Endothelial cell of umbilical vein (primary cell): Measurements from ENCODE around the gene MAP3K19. TPM values are rescaled to one million over a fixed set of nuclear protein-coding genes. Genes with fewer than 3 reads are reported as not detected.

Source experiments
- BruUV-seq: library from RNA; stranded (reverse); fragments of 400-500 nt; replicated peaks from 2 replicates; lab custom pipeline; 2021; lab: Mats Ljungman, UMichigan
- CTCF ChIA-PET: fragments of 300-600, 350-600 bp; sonication (Branson Sonifier 250); formaldehyde crosslinking; loops from one replicate; lab custom pipeline; 2021; ENCODE audit warnings: antibody characterized with exemption, inconsistent platforms; lab: Charles Lee
- POLR2A ChIA-PET: fragments of 300-600, 350-600 bp; sonication (Branson Sonifier 250); formaldehyde crosslinking; loops from one replicate; lab custom pipeline; 2021; ENCODE audit warnings: antibody characterized with exemption, inconsistent platforms; lab: Charles Lee
- DNase-seq: peaks from one replicate; pipeline ENCODE4 v3.0.0-alpha.2; 2011; ENCODE audit warnings: low read depth, low spot score
- FAIRE-seq: peaks from 2 replicates; lab custom pipeline; 2011; peaks lifted over from hg19 to GRCh38; lab: Jason Lieb, UNC
- H2AFZ ChIP-seq: 2 replicates; pipeline ENCODE4 v1.6.0; 2012; ENCODE audit warnings: low read depth, low read length, control low read depth, inconsistent platforms
- H3K27ac ChIP-seq: 2 replicates; pipeline ENCODE4 v1.5.1; 2011; ENCODE audit warnings: low read depth, mild to moderate bottlenecking, control low read depth, low read length, moderate library complexity; ENCODE audit not compliant: insufficient read depth
- H3K27me3 ChIP-seq, 2 experiments: 2 replicates each; pipeline versions ENCODE4 v1.6.0 to v1.6.1; 2011; ENCODE audit warnings: low read length in 2 of 2, mixed read lengths in 1 of 2; ENCODE audit not compliant: control insufficient read depth in 2 of 2, insufficient read depth in 2 of 2
- H3K36me3 ChIP-seq, 2 experiments: 2 replicates in 1 of 2; 3 replicates in 1 of 2; pipeline ENCODE4 v1.5.1; 2011; ENCODE audit warnings: low read length in 2 of 2, mild to moderate bottlenecking in 1 of 2, moderate library complexity in 1 of 2; ENCODE audit not compliant: control insufficient read depth in 2 of 2, insufficient read depth in 2 of 2; ENCODE audit errors: extremely low read depth in 1 of 2
- H3K4me1 ChIP-seq: 3 replicates; pipeline ENCODE4 v1.5.1; 2011; ENCODE audit warnings: mild to moderate bottlenecking, low read length; ENCODE audit not compliant: control insufficient read depth, insufficient read depth; ENCODE audit errors: extremely low read depth
- H3K4me2 ChIP-seq: 2 replicates; pipeline ENCODE4 v1.6.1; 2011; ENCODE audit warnings: low read length, control low read depth, mixed read lengths; ENCODE audit not compliant: insufficient read depth
- H3K4me3 ChIP-seq, 3 experiments: fragments of 200-600 bp in 1 of 3; sonication (generic), shearing (Covaris generic) in 1 of 3; replicated peaks in 1 of 3; 2 replicates each; pipeline ENCODE4 v1.5.1; 2011 to 2016; ENCODE audit warnings: control low read depth in 3 of 3, low read length in 3 of 3, mild to moderate bottlenecking in 2 of 3, inconsistent platforms in 1 of 3, low read depth in 1 of 3, moderate library complexity in 1 of 3; ENCODE audit not compliant: insufficient read depth in 1 of 3
- H3K79me2 ChIP-seq: 2 replicates; pipeline ENCODE4 v1.6.0; 2012; ENCODE audit warnings: low read length, inconsistent platforms; ENCODE audit not compliant: control insufficient read depth, insufficient read depth
- H3K9ac ChIP-seq: replicated peaks from 2 replicates; pipeline ENCODE3; 2011; ENCODE audit warnings: low read length, control low read depth; ENCODE audit not compliant: insufficient read depth; ENCODE audit errors: extremely low read depth
- H3K9me1 ChIP-seq: replicated peaks from 3 replicates; pipeline ENCODE4 v1.6.0; 2011; ENCODE audit warnings: mild to moderate bottlenecking, low read length; ENCODE audit not compliant: control insufficient read depth, insufficient read depth; ENCODE audit errors: extremely low read depth
- H3K9me3 ChIP-seq: replicated peaks from 2 replicates; pipeline ENCODE4 v1.5.1; 2012; ENCODE audit warnings: low read length, inconsistent platforms; ENCODE audit not compliant: control insufficient read depth, insufficient read depth
- H4K20me1 ChIP-seq: replicated peaks from 2 replicates; pipeline ENCODE3; 2011; ENCODE audit warnings: mild to moderate bottlenecking, low read length; ENCODE audit not compliant: control insufficient read depth, insufficient read depth; ENCODE audit errors: extremely low read depth
- EZH2 ChIP-seq: IDR thresholded peaks from 2 replicates; pipeline ENCODE4 v1.6.1; 2012; ENCODE audit warnings: borderline replicate concordance, low read depth, mild to moderate bottlenecking, moderate library complexity, low read length, inconsistent platforms; ENCODE audit not compliant: severe bottlenecking
- FOS ChIP-seq: IDR thresholded peaks from 2 replicates; pipeline ENCODE4 v1.6.1; 2011; ENCODE audit warnings: mild to moderate bottlenecking, low read length, moderate library complexity, borderline replicate concordance; ENCODE audit not compliant: insufficient read depth
- GATA2 ChIP-seq: IDR thresholded peaks from 2 replicates; pipeline ENCODE4 v1.7.0; 2011; ENCODE audit warnings: low read depth, mild to moderate bottlenecking, moderate library complexity, mixed read lengths, low read length; ENCODE audit not compliant: insufficient read length, insufficient read depth
- JUN ChIP-seq: IDR thresholded peaks from 2 replicates; pipeline ENCODE4 v1.6.1; 2011; ENCODE audit warnings: borderline replicate concordance, low read depth; ENCODE audit not compliant: insufficient read length, insufficient read depth
- MYC ChIP-seq: IDR thresholded peaks from one replicate; pipeline ENCODE4 v1.6.1; 2011; ENCODE audit warnings: mild to moderate bottlenecking, low read depth, low read length
- POLR2A ChIP-seq: IDR thresholded peaks from 2 replicates; pipeline ENCODE4 v1.6.1; 2012; ENCODE audit warnings: low read depth, mild to moderate bottlenecking, control low read depth, low read length
- POLR2AphosphoS5 ChIP-seq: IDR thresholded peaks from 2 replicates; pipeline ENCODE4 v1.6.1; 2012; ENCODE audit warnings: low read depth, mild to moderate bottlenecking, control low read depth, low read length, moderate library complexity; ENCODE audit not compliant: insufficient read depth
- dilution Hi-C: fragments of 300-500 bp; cut with MboI; formaldehyde crosslinking; loops from one replicate; pipeline ENCODE4 v1.15.0; 2019; ENCODE audit warnings: low sequenced_read_pairs; ENCODE audit not compliant: extremely low pct_ligation_motif_present
- intact Hi-C: fragments of 100-400 bp; cut with micrococcal nuclease; formaldehyde crosslinking; loops from one replicate; pipeline ENCODE4 v1.10.0; 2022
- polyA plus RNA-seq, 4 experiments: library from polyadenylated mRNA; depleted of rRNA in 3 of 4; stranded (reverse) in 3 of 4; unstranded in 1 of 4; fragments of >200 nt; gene quantifications; 2 replicates each; pipeline versions ENCODE4 v1.2.1 to v1.2.3, GENCODE V29; 2011 to 2012; ENCODE audit warnings: missing spikeins in 1 of 4
- total RNA-seq: library from RNA; stranded (reverse); gene quantifications from 2 replicates; pipeline ENCODE4 v1.2.3, GENCODE V29; 2021
- TF ChIP-seq, protein P1 (sequence below): IDR thresholded peaks from 2 replicates; pipeline ENCODE4 v1.6.1; 2011; ENCODE audit not compliant: insufficient read depth, insufficient read length
- TF ChIP-seq, protein P2 (sequence below), 2 donors: IDR thresholded peaks; 1 replicate in 1 of 2; 2 replicates in 1 of 2; pipeline ENCODE4 v1.5.1; 2011; ENCODE audit warnings: low read length in 2 of 2, mild to moderate bottlenecking in 2 of 2, moderate library complexity in 2 of 2, control low read depth in 1 of 2, inconsistent platforms in 1 of 2, low read depth in 1 of 2; ENCODE audit not compliant: insufficient read depth in 1 of 2; ENCODE audit errors: extremely low read depth in 1 of 2

MAP3K19 gene
- total and polyA plus RNA-seq, 2 donors (not counting 3 experiments of a cell fraction or from before 2014, with no cell fraction given), result not detected

DNA sequence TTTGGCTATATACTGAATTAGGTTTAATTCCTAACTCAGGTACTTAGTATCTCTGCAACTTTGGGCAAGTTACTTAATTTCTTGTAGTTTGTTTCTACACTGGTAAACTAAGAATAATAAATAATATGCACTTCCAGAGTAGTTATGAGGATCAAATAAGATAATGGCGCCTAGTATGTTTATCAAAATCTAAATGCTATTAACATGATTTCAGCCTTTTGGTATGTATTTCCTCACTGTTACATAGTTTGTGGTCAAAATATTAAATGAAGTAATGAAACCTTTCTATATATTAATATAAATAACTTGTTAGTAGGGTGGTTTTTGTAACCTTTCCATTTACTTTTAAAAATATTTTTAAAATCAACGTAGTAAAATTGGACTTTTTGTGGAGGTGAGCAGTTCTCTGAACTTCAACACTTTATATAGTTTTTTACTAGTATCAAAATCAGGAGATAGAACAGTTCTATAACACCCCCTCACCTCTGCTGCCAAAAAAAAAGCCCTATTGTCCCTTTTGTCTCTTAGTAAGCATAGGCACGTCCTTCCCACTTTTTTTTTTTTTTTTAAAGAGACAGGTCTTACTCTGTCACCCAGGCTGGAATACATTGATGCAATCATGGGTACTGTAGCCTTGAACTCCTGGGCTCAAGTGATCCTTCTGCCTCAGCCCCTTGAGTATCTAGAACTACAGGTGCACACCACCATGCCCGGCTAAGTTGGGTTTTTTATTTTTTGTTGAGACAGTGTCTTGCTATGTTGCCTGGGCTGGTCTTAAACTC is 49.6 kb upstream of the MAP3K19 start:
- Histone ChIP-seq H3K9me3 (no peaks in the 10 kb centered on the region), H3K9ac (no peak overlapping the region), H4K20me1 (no peaks in the 10 kb centered on the region), H3K4me1 (no peaks in the 10 kb centered on the region), H3K9me1 (no peaks in the 10 kb centered on the region), H3K36me3 (peaks cover 2 to 13% of the 10 kb centered on the region in 2 experiments), H2AFZ (no peak overlapping the region), H3K79me2 (no peaks in the 10 kb centered on the region), H3K4me2 (no peak overlapping the region), H3K4me3 (no peak overlapping the region), H3K27ac (no peak overlapping the region), H3K27me3 (no peaks in the 10 kb centered on the region)
- ChIA-PET CTCF (no interaction called here), POLR2A (no interaction called here)
- FAIRE-seq (no peak), DNase-seq (no peak)
- TF ChIP-seq FOS (no peak), POLR2AphosphoS5 (no peak), GATA2 (no peak), EZH2 (no peak), POLR2A (no peak), MYC (no peak), JUN (no peak)
- TF ChIP-seq, protein P1, sequence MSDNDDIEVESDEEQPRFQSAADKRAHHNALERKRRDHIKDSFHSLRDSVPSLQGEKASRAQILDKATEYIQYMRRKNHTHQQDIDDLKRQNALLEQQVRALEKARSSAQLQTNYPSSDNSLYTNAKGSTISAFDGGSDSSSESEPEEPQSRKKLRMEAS, result no peak
- TF ChIP-seq, protein P2, sequence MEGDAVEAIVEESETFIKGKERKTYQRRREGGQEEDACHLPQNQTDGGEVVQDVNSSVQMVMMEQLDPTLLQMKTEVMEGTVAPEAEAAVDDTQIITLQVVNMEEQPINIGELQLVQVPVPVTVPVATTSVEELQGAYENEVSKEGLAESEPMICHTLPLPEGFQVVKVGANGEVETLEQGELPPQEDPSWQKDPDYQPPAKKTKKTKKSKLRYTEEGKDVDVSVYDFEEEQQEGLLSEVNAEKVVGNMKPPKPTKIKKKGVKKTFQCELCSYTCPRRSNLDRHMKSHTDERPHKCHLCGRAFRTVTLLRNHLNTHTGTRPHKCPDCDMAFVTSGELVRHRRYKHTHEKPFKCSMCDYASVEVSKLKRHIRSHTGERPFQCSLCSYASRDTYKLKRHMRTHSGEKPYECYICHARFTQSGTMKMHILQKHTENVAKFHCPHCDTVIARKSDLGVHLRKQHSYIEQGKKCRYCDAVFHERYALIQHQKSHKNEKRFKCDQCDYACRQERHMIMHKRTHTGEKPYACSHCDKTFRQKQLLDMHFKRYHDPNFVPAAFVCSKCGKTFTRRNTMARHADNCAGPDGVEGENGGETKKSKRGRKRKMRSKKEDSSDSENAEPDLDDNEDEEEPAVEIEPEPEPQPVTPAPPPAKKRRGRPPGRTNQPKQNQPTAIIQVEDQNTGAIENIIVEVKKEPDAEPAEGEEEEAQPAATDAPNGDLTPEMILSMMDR (IDR thresholded peaks at IDR 0.05; ENCODE audit: extremely low read depth in 1 of 2, insufficient read depth in 1 of 2, low read depth in 1 of 2, low read length in 2 of 2), result no peak
- dilution Hi-C loops (no loop called here), intact Hi-C loops (no loop called here)
- no TSS peak for BruUV-seq
